Uterus (tissue), 2 donors: ENCODE results near the gene PNLDC1.

Experiments
- POLR2A ChIP-seq, 2 donors: fragments of 450-650 bp; IDR thresholded peaks; one replicate each; pipeline ENCODE4 v1.6.1; 2016; ENCODE audit warnings: antibody characterized with exemption in 2 of 2, mild to moderate bottlenecking in 1 of 2, moderate library complexity in 1 of 2
- TF ChIP-seq, protein P1 (sequence below), 4 experiments: fragments of 200-600 bp in 2 of 4; fragments of 450-650 bp in 2 of 4; sonication (generic) in 2 of 4; IDR thresholded peaks; one replicate each; pipeline ENCODE4 v1.5.1; 2016 to 2019; ENCODE audit warnings: antibody characterized with exemption in 4 of 4, mild to moderate bottlenecking in 2 of 4, moderate library complexity in 1 of 4

- TF ChIP-seq, protein P1, sequence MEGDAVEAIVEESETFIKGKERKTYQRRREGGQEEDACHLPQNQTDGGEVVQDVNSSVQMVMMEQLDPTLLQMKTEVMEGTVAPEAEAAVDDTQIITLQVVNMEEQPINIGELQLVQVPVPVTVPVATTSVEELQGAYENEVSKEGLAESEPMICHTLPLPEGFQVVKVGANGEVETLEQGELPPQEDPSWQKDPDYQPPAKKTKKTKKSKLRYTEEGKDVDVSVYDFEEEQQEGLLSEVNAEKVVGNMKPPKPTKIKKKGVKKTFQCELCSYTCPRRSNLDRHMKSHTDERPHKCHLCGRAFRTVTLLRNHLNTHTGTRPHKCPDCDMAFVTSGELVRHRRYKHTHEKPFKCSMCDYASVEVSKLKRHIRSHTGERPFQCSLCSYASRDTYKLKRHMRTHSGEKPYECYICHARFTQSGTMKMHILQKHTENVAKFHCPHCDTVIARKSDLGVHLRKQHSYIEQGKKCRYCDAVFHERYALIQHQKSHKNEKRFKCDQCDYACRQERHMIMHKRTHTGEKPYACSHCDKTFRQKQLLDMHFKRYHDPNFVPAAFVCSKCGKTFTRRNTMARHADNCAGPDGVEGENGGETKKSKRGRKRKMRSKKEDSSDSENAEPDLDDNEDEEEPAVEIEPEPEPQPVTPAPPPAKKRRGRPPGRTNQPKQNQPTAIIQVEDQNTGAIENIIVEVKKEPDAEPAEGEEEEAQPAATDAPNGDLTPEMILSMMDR (IDR thresholded peaks at IDR 0.05) = no peak
- no peak for TF ChIP-seq POLR2A (IDR thresholded peaks at IDR 0.05)
Observed at GRCh38 chr6:159808647-159809046, 8.6 kb downstream of the PNLDC1 start.
